Ectodermal cell (in vitro differentiated cells): ENCODE results near the gene PNKD.

ENCODE experiments used
- H3K27ac ChIP-seq: 2 replicates; pipeline ENCODE4 v1.7.0; 2013; ENCODE audit warnings: mild to moderate bottlenecking, low read depth, low read length; ENCODE audit not compliant: insufficient read depth, poor library complexity, severe bottlenecking
- H3K27me3 ChIP-seq: 2 replicates; pipeline ENCODE4 v1.7.0; 2013; ENCODE audit warnings: mild to moderate bottlenecking, low read length; ENCODE audit not compliant: insufficient read depth, control insufficient read depth, poor library complexity, severe bottlenecking
- H3K36me3 ChIP-seq: one replicate; pipeline ENCODE4 v1.7.0; 2013; ENCODE audit warnings: low read length; ENCODE audit not compliant: control insufficient read depth, insufficient read depth
- H3K4me1 ChIP-seq: one replicate; pipeline ENCODE4 v1.7.0; 2013; ENCODE audit warnings: low read length; ENCODE audit not compliant: control insufficient read depth, insufficient read depth
- H3K4me3 ChIP-seq: 2 replicates; pipeline ENCODE4 v1.7.0; 2013; ENCODE audit warnings: low read depth, low read length, control low read depth; ENCODE audit not compliant: insufficient read depth
- H3K9me3 ChIP-seq: 2 replicates; pipeline ENCODE4 v1.7.0; 2013; ENCODE audit warnings: mild to moderate bottlenecking, low read length, moderate library complexity; ENCODE audit not compliant: control insufficient read depth
- WGBS, 2 experiments: methylation state at CpG; one replicate each; pipeline ENCODE4 v1.1.7; 2013; ENCODE audit warnings: missing lambda C conversion rate in 2 of 2; 5-methylcytosine and 5-hydroxymethylcytosine counted together

Gene PNKD

GRCh38 chr2:218292048-218293014 is 22.0 kb downstream of the PNKD start, which contains the start of gene TMBIM1:
Gene TMBIM1 (minus strand): TSS chr2:218292503. CDS start chr2:218282141, 10,362 bp downstream.
- peak within 1 kb of the TSS; percentile 55 for H3K4me3 ChIP-seq
- H3K27ac ChIP-seq, result no peak within 1 kb of the TSS
- H3K27me3 ChIP-seq, result peaks cover 5% of the 10 kb centered on the region
- H3K4me1 ChIP-seq, result peaks cover 9% of the 10 kb centered on the region
- no peaks in the 10 kb centered on the region for H3K36me3 ChIP-seq
- WGBS, 2 experiments, result 19 to 20% methylated on average over 59 to 63 of the region's 63 CpGs
- H3K9me3 ChIP-seq, result no peaks in the 10 kb centered on the region

- WGBS, 2 experiments, result 62 to 67% methylated on average over 4 to 5 of the region's 5 CpGs
- no peak overlapping the region for H3K4me3 ChIP-seq
- H3K9me3 ChIP-seq, result no peaks in the 10 kb centered on the region
- H3K36me3 ChIP-seq, result no peaks in the 10 kb centered on the region
- H3K27ac ChIP-seq, result no peak overlapping the region
- peaks cover 5% of the 10 kb centered on the region for H3K27me3 ChIP-seq
- peaks cover 9% of the 10 kb centered on the region for H3K4me1 ChIP-seq
These were observed 23.6 kb downstream of the PNKD start for GRCh38 chr2:218293715-218294429.

- Histone ChIP-seq H3K27me3 (peaks cover 5% of the 10 kb centered on the region), H3K36me3 (no peaks in the 10 kb centered on the region), H3K4me1 (peaks cover 9% of the 10 kb centered on the region), H3K9me3 (no peaks in the 10 kb centered on the region), H3K4me3 (no peak overlapping the region), H3K27ac (no peak overlapping the region)
- 82 to 88% methylated on average over 5 of the region's 5 CpGs for WGBS, 2 experiments
These were observed 24.2 kb downstream of the PNKD start for GRCh38 chr2:218294430-218295022.

- Histone ChIP-seq H3K9me3 (no peaks in the 10 kb centered on the region), H3K4me1 (peaks cover 4% of the 10 kb centered on the region), H3K36me3 (no peaks in the 10 kb centered on the region), H3K4me3 (no peak overlapping the region), H3K27ac (no peak overlapping the region), H3K27me3 (peaks cover 5% of the 10 kb centered on the region)
- 88 to 90% methylated on average over 7 of the region's 7 CpGs for WGBS, 2 experiments
These were observed 24.7 kb downstream of the PNKD start for GRCh38 chr2:218295029-218295428.

- no peak overlapping the region for H3K4me3 ChIP-seq
- H3K4me1 ChIP-seq, result no peaks in the 10 kb centered on the region
- H3K27me3 ChIP-seq, result peaks cover 5% of the 10 kb centered on the region
- H3K36me3 ChIP-seq, result no peaks in the 10 kb centered on the region
- no peaks in the 10 kb centered on the region for H3K9me3 ChIP-seq
- H3K27ac ChIP-seq, result no peak overlapping the region
- WGBS, 2 experiments, result 92 to 94% methylated on average over 1 of the region's 1 CpG
These were observed 25.9 kb downstream of the PNKD start for GRCh38 chr2:218296200-218296599.

- H3K36me3 ChIP-seq, result no peaks in the 10 kb centered on the region
- no peaks in the 10 kb centered on the region for H3K4me1 ChIP-seq
- WGBS, 2 experiments, result 84 to 87% methylated on average over 7 of the region's 7 CpGs
- no peaks in the 10 kb centered on the region for H3K9me3 ChIP-seq
- H3K4me3 ChIP-seq, result no peak overlapping the region
- H3K27me3 ChIP-seq, result peaks cover 5% of the 10 kb centered on the region
- no peak overlapping the region for H3K27ac ChIP-seq
These were observed 26.5 kb downstream of the PNKD start for GRCh38 chr2:218296847-218297246.

- Histone ChIP-seq H3K9me3 (no peaks in the 10 kb centered on the region), H3K27ac (no peak overlapping the region), H3K4me3 (no peak overlapping the region), H3K27me3 (no peaks in the 10 kb centered on the region), H3K4me1 (no peaks in the 10 kb centered on the region), H3K36me3 (no peaks in the 10 kb centered on the region)
- 82 to 84% methylated on average over 6 of the region's 6 CpGs for WGBS, 2 experiments
These were observed 28.1 kb downstream of the PNKD start for GRCh38 chr2:218298314-218298875.

GRCh38 chr2:218300141-218300540 is 29.8 kb downstream of the PNKD start:
- Histone ChIP-seq H3K9me3 (no peaks in the 10 kb centered on the region), H3K27me3 (no peaks in the 10 kb centered on the region), H3K36me3 (no peaks in the 10 kb centered on the region), H3K4me3 (no peak overlapping the region), H3K4me1 (no peaks in the 10 kb centered on the region), H3K27ac (no peak overlapping the region)
- 87 to 92% methylated on average over 3 to 4 of the region's 4 CpGs for WGBS, 2 experiments

- WGBS, 2 experiments, result 13 to 25% methylated on average over 9 of the region's 9 CpGs
- H3K9me3 ChIP-seq, result no peaks in the 10 kb centered on the region
- H3K27ac ChIP-seq, result no peak overlapping the region
- no peaks in the 10 kb centered on the region for H3K36me3 ChIP-seq
- no peaks in the 10 kb centered on the region for H3K4me1 ChIP-seq
- H3K4me3 ChIP-seq, result no peak overlapping the region
- H3K27me3 ChIP-seq, result no peaks in the 10 kb centered on the region
These were observed 31.0 kb downstream of the PNKD start for GRCh38 chr2:218301176-218301819.
